Heart left ventricle (tissue), 16 donors: ENCODE data around the gene POLR3B. TPM values are rescaled to one million over a fixed set of nuclear protein-coding genes. Genes with fewer than 3 reads are reported as not detected.

Experiments
- ATAC-seq, 4 donors: fragments of 200-7000 bp; cut with Tn5 transposase; one replicate each; pipeline ENCODE4 v1.9.1; 2020 to 2022; ENCODE audit warnings: moderate library complexity in 4 of 4, mild to moderate bottlenecking in 3 of 4, moderate number of reproducible peaks in 1 of 4
- DNase-seq, 5 donors: peaks; one replicate each; pipeline ENCODE4 v3.0.0-alpha.2; 2020
- H3K27ac ChIP-seq, 12 donors: fragments of 200-600 bp; sonication (generic) in 4 of 12; one replicate each; pipeline versions ENCODE4 v1.5.0 to v1.8.0; 2016 to 2022; ENCODE audit warnings: mild to moderate bottlenecking in 2 of 12
- H3K27me3 ChIP-seq, 9 donors: fragments of 200-600 bp; sonication (generic) in 2 of 9; one replicate each; pipeline versions ENCODE4 v1.5.1 to v1.8.0; 2016 to 2022; ENCODE audit warnings: mild to moderate bottlenecking in 3 of 9
- H3K36me3 ChIP-seq, 9 donors: fragments of 200-600 bp; sonication (generic) in 2 of 9; one replicate each; pipeline versions ENCODE4 v1.5.0 to v1.8.0; 2018 to 2022; ENCODE audit warnings: mild to moderate bottlenecking in 2 of 9
- H3K4me1 ChIP-seq, 12 donors: fragments of 200-600 bp; sonication (generic) in 4 of 12; one replicate each; pipeline versions ENCODE4 v1.5.0 to v1.8.0; 2016 to 2022; ENCODE audit warnings: mild to moderate bottlenecking in 3 of 12
- H3K4me3 ChIP-seq, 12 donors: fragments of 200-600 bp; sonication (generic) in 4 of 12; one replicate each; pipeline versions ENCODE4 v1.5.0 to v1.8.0; 2017 to 2022; ENCODE audit warnings: mild to moderate bottlenecking in 9 of 12, moderate library complexity in 4 of 12
- H3K9me3 ChIP-seq, 12 donors: fragments of 200-600 bp; sonication (generic) in 4 of 12; one replicate each; pipeline versions ENCODE4 v1.5.0 to v1.8.0; 2016 to 2022; ENCODE audit warnings: mild to moderate bottlenecking in 1 of 12
- CTCF ChIP-seq, 12 donors: fragments of 200-600 bp; sonication (generic) in 4 of 12; IDR thresholded peaks; one replicate each; pipeline versions ENCODE4 v1.5.0 to v1.8.0; 2018 to 2022; ENCODE audit warnings: antibody characterized with exemption in 12 of 12, mild to moderate bottlenecking in 5 of 12
- POLR2A ChIP-seq, 2 donors: fragments of 450-650 bp; IDR thresholded peaks; one replicate each; pipeline ENCODE4 v1.6.1; 2017; ENCODE audit warnings: antibody characterized with exemption in 2 of 2, mild to moderate bottlenecking in 2 of 2, moderate library complexity in 2 of 2
- WGBS, 4 donors: extraction: QIAGEN DNeasy Blood & Tissue Kit in 2 of 4; methylation state at CpG; one replicate each; pipeline versions ENCODE4 v1.1.5 to v1.1.7; 2013 to 2018; 5-methylcytosine and 5-hydroxymethylcytosine counted together
- intact Hi-C, 10 donors: fragments of 100-400 bp; cut with DNase I; formaldehyde crosslinking; loops; one replicate each; pipeline versions ENCODE4 v1.11.1 to v1.14.2; 2022
- polyA plus RNA-seq, 2 donors: library from polyadenylated mRNA; stranded (reverse); fragments of 200-250 nt; gene quantifications; one replicate each; pipeline ENCODE4 v1.2.3, GENCODE V29; 2013
- total RNA-seq, 9 donors: library from RNA; depleted of rRNA in 2 of 9; stranded (reverse); fragments of >200 nt in 2 of 9; fragmentation: NEBNext Ultra II Directional in 3 of 9; extraction: Animal tissue kit (Norgen Biotek cat#: 25700) in 3 of 9; gene quantifications; one replicate each; pipeline versions ENCODE4 v1.1.0 to v1.2.4, GENCODE V29; 2016 to 2023
- donor health status: ischemic (EF 13 %, LVEDD 7.1; RV severe dilation, severe dysfunction).
- donor health status: healthy with polysubstance abuse.
- donor health status: DM: no; HTN: yes; CAD: no.
- donor health status: DM: no; HTN: no; CAD: no.
- donor health status: ischemic (EF 25% LVEDD 6.9; RV normal size, moderate dysfunction).
- donor health status: ischemic (EF 25% LVEDD 5.7; RV mildly dilated, moderate dysfunction).
- donor health status: healthy.
- donor health status: DM: yes; HTN: yes; CAD: no.
- donor health status: ischemic (EF 35%, LVEDD 5.7; RV mildly dilated, moderate dysfunction).
- donor health status: nonischemic (EF 11% LVEDD 7.7; RV severe dilation, severe dysfunction).
- donor health status: DM: yes; HTN: yes; CAD: no.
- donor health status: PGD.
- donor health status: ischemic (EF 29% LVEDD 5.4; RV normal size, mild dysfunction).
- donor health status: nonischemic (EF 23%, LVEDD 6.1; RV moderate dilation, normal function).

POLR3B gene
- total and polyA plus RNA-seq, 11 donors: 2.5 to 12.3 (median 9.1) TPM

GRCh38 chr12:106389151-106389550, 31.6 kb downstream of the POLR3B start:
- intact Hi-C loops: loop anchor here in 9 of 10 donors (2.0 to 10.0 kb wide), 7 partner anchors 453 to 716 kb away; no protein-coding TSS in a partner anchor
- no peak for TF ChIP-seq CTCF (IDR thresholded peaks at IDR 0.05)
- no peak for TF ChIP-seq POLR2A (IDR thresholded peaks at IDR 0.05)
- Histone ChIP-seq H3K4me1 (peaks cover 0 to 4% (median 0%) of the 10 kb centered on the region in 12 donors), H3K27me3 (no peaks in the 10 kb centered on the region), H3K27ac (no peak overlapping the region), H3K36me3 (peaks cover 0 to 38% (median 15%) of the 10 kb centered on the region in 9 donors), H3K4me3 (no peak overlapping the region), H3K9me3 (no peaks in the 10 kb centered on the region)
- WGBS, 4 donors: 64 to 74% (median 67%) methylated on average over 4 of the region's 4 CpGs
- ATAC-seq (no peak), DNase-seq (no peak)

GRCh38 chr12:106392759-106393158, 35.2 kb downstream of the POLR3B start:
- intact Hi-C loops: loop anchor here in 2 of 10 donors (5.0 to 10.0 kb wide), 2 partner anchors 455 to 712 kb away; no protein-coding TSS in a partner anchor
- no peaks in the 10 kb centered on the region for H3K27me3 ChIP-seq
- no peak for DNase-seq
- no peaks in the 10 kb centered on the region for H3K4me1 ChIP-seq
- 40 to 65% (median 50%) methylated on average over 1 of the region's 1 CpG for WGBS, 4 donors
- ATAC-seq: no peak
- H3K27ac ChIP-seq: no peak overlapping the region
- H3K36me3 ChIP-seq: peaks cover 2 to 50% (median 37%) of the 10 kb centered on the region in 9 donors
- TF ChIP-seq POLR2A (IDR thresholded peaks at IDR 0.05): no peak
- no peak for TF ChIP-seq CTCF (IDR thresholded peaks at IDR 0.05)
- H3K4me3 ChIP-seq: no peak overlapping the region
- H3K9me3 ChIP-seq: no peaks in the 10 kb centered on the region

GRCh38 chr12:106409878-106410277, 52.3 kb downstream of the POLR3B start:
- H3K27me3 ChIP-seq: no peaks in the 10 kb centered on the region
- ATAC-seq (no peak), DNase-seq (no peak)
- no peaks in the 10 kb centered on the region for H3K9me3 ChIP-seq
- peaks cover 0 to 53% (median 16%) of the 10 kb centered on the region in 9 donors for H3K36me3 ChIP-seq
- no peaks in the 10 kb centered on the region for H3K4me1 ChIP-seq
- TF ChIP-seq POLR2A (IDR thresholded peaks at IDR 0.05) (no peak), CTCF (IDR thresholded peaks at IDR 0.05) (no peak)
- H3K4me3 ChIP-seq: no peak overlapping the region
- 87 to 92% (median 90%) methylated on average over 2 of the region's 2 CpGs for WGBS, 4 donors
- intact Hi-C loops: no loop called here
- H3K27ac ChIP-seq: no peak overlapping the region

- WGBS, 4 donors: 97 to 100% (median 99%) methylated on average over 1 of the region's 1 CpG
- intact Hi-C loops: no loop called here
- no peak overlapping the region for H3K4me3 ChIP-seq
- H3K4me1 ChIP-seq: peaks cover 0 to 6% (median 0%) of the 10 kb centered on the region in 12 donors
- ATAC-seq: no peak
- TF ChIP-seq POLR2A (IDR thresholded peaks at IDR 0.05) (no peak), CTCF (IDR thresholded peaks at IDR 0.05) (no peak)
- DNase-seq: no peak
- no peaks in the 10 kb centered on the region for H3K9me3 ChIP-seq
- H3K27ac ChIP-seq: no peak overlapping the region
- H3K27me3 ChIP-seq: no peaks in the 10 kb centered on the region
- H3K36me3 ChIP-seq: peaks cover 0 to 53% (median 14%) of the 10 kb centered on the region in 9 donors
Observed at GRCh38 chr12:106412563-106412962, 55.0 kb downstream of the POLR3B start.
